OCI-LY7 (cell line): ENCODE results near the gene ABCA13. TPM values are rescaled to one million over a fixed set of nuclear protein-coding genes. Genes with fewer than 3 reads are reported as not detected.

ENCODE experiments used
- BruUV-seq: library from RNA; stranded (reverse); fragments of 400-500 nt; replicated peaks from 2 replicates; lab custom pipeline; 2021; lab: Mats Ljungman, UMichigan
- CTCF ChIA-PET: fragments of 300-600 bp; sonication (Branson Sonifier 250); formaldehyde crosslinking; loops from one replicate; lab custom pipeline; 2022; ENCODE audit warnings: antibody characterized with exemption; ENCODE audit not compliant: unreplicated experiment; lab: Charles Lee
- POLR2A ChIA-PET: fragments of 300-600 bp; sonication (Branson Sonifier 250); formaldehyde crosslinking; loops from one replicate; lab custom pipeline; 2022; ENCODE audit warnings: antibody characterized with exemption; lab: Charles Lee
- DNase-seq: peaks from one replicate; pipeline ENCODE4 v3.0.0-alpha.2; 2015; ENCODE audit warnings: low spot score
- H2AFZ ChIP-seq: fragments of 200-600 bp; sonication (generic), shearing (Covaris generic); 2 replicates; pipeline ENCODE4 v1.6.1; 2014; ENCODE audit warnings: mild to moderate bottlenecking, antibody characterized with exemption, low read length, moderate library complexity
- H3K27ac ChIP-seq: fragments of 200-600 bp; sonication (generic); 2 replicates; pipeline ENCODE4 v1.5.1; 2014; ENCODE audit warnings: mixed run types, low read depth, mild to moderate bottlenecking, moderate library complexity, low read length, inconsistent platforms; ENCODE audit not compliant: poor library complexity, severe bottlenecking
- H3K36me3 ChIP-seq: fragments of 200-600 bp; sonication (generic); 2 replicates; pipeline ENCODE4 v1.6.1; 2014; ENCODE audit warnings: mild to moderate bottlenecking, antibody characterized with exemption, low read length, moderate library complexity, mixed read lengths; ENCODE audit not compliant: insufficient read depth
- H3K4me1 ChIP-seq: fragments of 200-600 bp; sonication (generic); 2 replicates; pipeline ENCODE4 v1.5.1; 2014; ENCODE audit warnings: mild to moderate bottlenecking, low read length; ENCODE audit not compliant: insufficient read depth, poor library complexity, severe bottlenecking
- H3K4me2 ChIP-seq: fragments of 200-600 bp; sonication (generic); 2 replicates; pipeline ENCODE4 v1.6.1; 2014; ENCODE audit warnings: mild to moderate bottlenecking, low read length
- H3K4me3 ChIP-seq: fragments of 200-600 bp; sonication (generic); 2 replicates; pipeline ENCODE4 v1.5.1; 2014; ENCODE audit warnings: mild to moderate bottlenecking, low read depth, low read length; ENCODE audit not compliant: poor library complexity, severe bottlenecking
- H3K79me2 ChIP-seq: fragments of 200-600 bp; sonication (generic); 2 replicates; pipeline ENCODE4 v1.6.1; 2016; ENCODE audit warnings: low read depth, mild to moderate bottlenecking, low read length, moderate library complexity, mixed read lengths; ENCODE audit not compliant: insufficient read depth
- H3K9me2 ChIP-seq: fragments of 200-600 bp; sonication (generic); 2 replicates; pipeline ENCODE4 v1.6.1; 2016; ENCODE audit warnings: mild to moderate bottlenecking, low read length, mixed read lengths; ENCODE audit not compliant: insufficient read depth
- H3K9me3 ChIP-seq: fragments of 200-600 bp; sonication (generic); 2 replicates; pipeline ENCODE4 v1.6.1; 2014; ENCODE audit warnings: mild to moderate bottlenecking, mixed run types, low read length, mixed read lengths
- H4K20me1 ChIP-seq: fragments of 200-600 bp; sonication (generic); 2 replicates; pipeline ENCODE4 v1.6.1; 2014; ENCODE audit warnings: mild to moderate bottlenecking, antibody characterized with exemption, low read length, moderate library complexity, mixed read lengths; ENCODE audit not compliant: insufficient read depth
- CTCF ChIP-seq: fragments of 200-600 bp; sonication (generic); conservative IDR thresholded peaks from 2 replicates; pipeline ENCODE4 v1.5.1; 2014; ENCODE audit warnings: mild to moderate bottlenecking, antibody characterized with exemption, low read length, moderate library complexity, mixed read lengths
- EZH2phosphoT487 ChIP-seq: fragments of 200-600 bp; sonication (generic); IDR thresholded peaks from 2 replicates; pipeline ENCODE4 v1.6.1; 2018; ENCODE audit warnings: low read depth, borderline replicate concordance, mild to moderate bottlenecking, mixed run types, antibody characterized with exemption, low read length, moderate library complexity, mixed read lengths
- intact Hi-C: fragments of 100-400 bp; cut with micrococcal nuclease; formaldehyde crosslinking; loops from one replicate; pipeline ENCODE4 v1.10.0; 2022; ENCODE audit not compliant: unreplicated experiment
- total RNA-seq, 2 experiments: library from RNA; depleted of rRNA in 1 of 2; stranded (reverse); fragments of >200 nt in 1 of 2; shearing (Covaris generic) in 1 of 2; gene quantifications; 2 replicates each; pipeline ENCODE4 v1.2.3, GENCODE V29; 2014 to 2022

Gene ABCA13
- total RNA-seq, 2 experiments from 2014 or later, result not detected

- H3K4me2 ChIP-seq, result no peak overlapping the region
- TF ChIP-seq CTCF (no peak), EZH2phosphoT487 (no peak)
- no peaks in the 10 kb centered on the region for H3K4me1 ChIP-seq
- no peak overlapping the region for H2AFZ ChIP-seq
- H3K79me2 ChIP-seq, result no peaks in the 10 kb centered on the region
- no peaks in the 10 kb centered on the region for H4K20me1 ChIP-seq
- intact Hi-C loops, result no loop called here
- no TSS peak for BruUV-seq
- no peaks in the 10 kb centered on the region for H3K36me3 ChIP-seq
- H3K9me3 ChIP-seq, result peaks cover 7% of the 10 kb centered on the region; the same call in 1 of the 2 replicates
- H3K27ac ChIP-seq, result no peak overlapping the region
- ChIA-PET POLR2A (interaction anchor here (1.1 kb wide), 1 partner anchor 13 kb away, joined by 5 read pairs; no protein-coding TSS in a partner anchor), CTCF (no interaction called here)
- H3K9me2 ChIP-seq, result no peaks in the 10 kb centered on the region
- no peak overlapping the region for H3K4me3 ChIP-seq
- no peak for DNase-seq
These were observed 31.1 kb upstream of the ABCA13 start for GRCh38 chr7:48140001-48140681.

DNA sequence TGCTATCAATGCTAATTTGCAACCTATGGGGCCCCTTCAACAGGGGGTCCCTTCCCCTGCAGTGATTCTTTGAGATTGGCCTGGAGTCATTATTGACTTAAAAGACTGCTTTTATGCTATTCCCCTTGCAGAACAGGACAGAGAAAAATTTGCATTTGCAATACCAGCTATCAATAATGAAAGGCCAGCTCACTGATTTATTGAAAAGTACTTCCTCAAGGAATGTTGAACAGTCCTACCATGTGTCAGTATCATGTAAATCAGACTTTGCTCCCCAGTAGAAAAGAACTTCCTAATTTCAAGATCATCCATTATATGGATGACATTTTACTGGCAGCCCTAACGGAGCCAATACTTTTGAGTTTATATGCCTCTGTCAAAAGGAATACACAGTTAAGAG, 29.7 kb upstream of the ABCA13 start:
- H3K36me3 ChIP-seq, result no peaks in the 10 kb centered on the region
- no peaks in the 10 kb centered on the region for H4K20me1 ChIP-seq
- ChIA-PET POLR2A (interaction anchor here (1.0 to 1.1 kb wide), 3 partner anchors 14 to 201 kb away, joined by 3 to 5 read pairs (median 3); no protein-coding TSS in a partner anchor), CTCF (no interaction called here)
- no peak overlapping the region for H3K27ac ChIP-seq
- no peaks in the 10 kb centered on the region for H3K79me2 ChIP-seq
- intact Hi-C loops, result no loop called here
- H3K4me3 ChIP-seq, result no peak overlapping the region
- no peak for DNase-seq
- H3K9me2 ChIP-seq, result no peaks in the 10 kb centered on the region
- H3K4me1 ChIP-seq, result no peaks in the 10 kb centered on the region
- no TSS peak for BruUV-seq
- no peak for TF ChIP-seq EZH2phosphoT487
- TF ChIP-seq CTCF, result no peak
- H3K4me2 ChIP-seq, result no peak overlapping the region
- peaks cover 3% of the 10 kb centered on the region; the same call in 1 of the 2 replicates for H3K9me3 ChIP-seq
- H2AFZ ChIP-seq, result no peak overlapping the region

- POLR2A ChIA-PET, result no interaction called here
- H4K20me1 ChIP-seq, result no peaks in the 10 kb centered on the region
- no peaks in the 10 kb centered on the region for H3K36me3 ChIP-seq
- H3K9me3 ChIP-seq, result no peaks in the 10 kb centered on the region
- TF ChIP-seq EZH2phosphoT487 (no peak), CTCF (no peak)
- no peaks in the 10 kb centered on the region for H3K9me2 ChIP-seq
- no peak for DNase-seq
- no TSS peak for BruUV-seq
- H2AFZ ChIP-seq, result no peak overlapping the region
- no peaks in the 10 kb centered on the region for H3K79me2 ChIP-seq
- CTCF ChIA-PET, result no interaction called here
- H3K27ac ChIP-seq, result no peak overlapping the region
- no peak overlapping the region for H3K4me3 ChIP-seq
- intact Hi-C loops, result no loop called here
- no peaks in the 10 kb centered on the region for H3K4me1 ChIP-seq
- H3K4me2 ChIP-seq, result no peak overlapping the region
These were observed 26.9 kb upstream of the ABCA13 start for GRCh38 chr7:48144291-48144768.
